PC-9 (cell line): ENCODE measurements around the gene CD44. TPM values are rescaled to one million over a fixed set of nuclear protein-coding genes. Genes with fewer than 3 reads are reported as not detected.

Source experiments
- BruUV-seq: library from RNA; stranded (reverse); fragments of 400-500 nt; replicated peaks from 2 replicates; lab custom pipeline; 2021; lab: Mats Ljungman, UMichigan
- CTCF ChIA-PET: fragments of 300-600 bp; sonication (Branson Sonifier 250); formaldehyde crosslinking; loops from one replicate; lab custom pipeline; 2022; ENCODE audit warnings: antibody characterized with exemption; lab: Charles Lee
- POLR2A ChIA-PET: fragments of 300-600 bp; sonication (Branson Sonifier 250); formaldehyde crosslinking; loops from one replicate; lab custom pipeline; 2022; ENCODE audit warnings: antibody characterized with exemption; ENCODE audit not compliant: unreplicated experiment; lab: Charles Lee
- DNase-seq, 2 experiments: peaks; one replicate each; pipeline versions ENCODE4 v3.0.0 to v3.0.0-alpha.2; 2015 to 2022; ENCODE audit warnings: mixed read lengths in 1 of 2
- H2AFZ ChIP-seq: fragments of 200-600 bp; sonication (generic); 2 replicates; pipeline ENCODE4 v1.8.1; 2017; ENCODE audit warnings: antibody characterized with exemption
- H3F3A ChIP-seq: fragments of 200-600 bp; sonication (generic); 2 replicates; pipeline ENCODE4 v1.8.1; 2017; ENCODE audit warnings: antibody characterized with exemption, mild to moderate bottlenecking, low read depth; ENCODE audit not compliant: insufficient read depth
- H3K27ac ChIP-seq: fragments of 200-600 bp; sonication (generic); 2 replicates; pipeline ENCODE4 v1.6.1; 2016; ENCODE audit warnings: mixed run types
- H3K27me3 ChIP-seq: fragments of 200-600 bp; sonication (generic); 2 replicates; pipeline ENCODE4 v1.6.1; 2016; ENCODE audit warnings: low read depth, mixed run types; ENCODE audit not compliant: insufficient read depth
- H3K36me3 ChIP-seq: fragments of 200-600 bp; sonication (generic); 2 replicates; pipeline ENCODE4 v1.6.1; 2016; ENCODE audit warnings: low read depth, mixed run types
- H3K4me1 ChIP-seq: fragments of 200-600 bp; sonication (generic); replicated peaks from 2 replicates; pipeline ENCODE4 v1.6.1; 2016; ENCODE audit warnings: mixed run types; ENCODE audit not compliant: insufficient read depth
- H3K4me2 ChIP-seq: fragments of 200-600 bp; sonication (generic); 2 replicates; pipeline ENCODE4 v1.6.1; 2017; ENCODE audit warnings: mixed run types
- H3K4me3 ChIP-seq: fragments of 200-600 bp; sonication (generic); 2 replicates; pipeline ENCODE4 v1.6.1; 2016; ENCODE audit warnings: mixed run types
- H3K79me2 ChIP-seq: fragments of 200-600 bp; sonication (generic); 2 replicates; pipeline ENCODE4 v1.6.1; 2017; ENCODE audit warnings: low read depth, mixed run types
- H3K9me2 ChIP-seq: fragments of 200-600 bp; sonication (generic); 2 replicates; pipeline ENCODE4 v1.8.1; 2017; ENCODE audit warnings: mild to moderate bottlenecking; ENCODE audit not compliant: insufficient read depth
- H3K9me3 ChIP-seq: fragments of 200-600 bp; sonication (generic); 2 replicates; pipeline ENCODE4 v1.8.1; 2016; ENCODE audit warnings: low read depth; ENCODE audit not compliant: insufficient read depth
- H4K20me1 ChIP-seq: fragments of 200-600 bp; sonication (generic); 2 replicates; pipeline ENCODE4 v1.8.1; 2017; ENCODE audit not compliant: insufficient read depth
- EZH2 ChIP-seq: fragments of 200-600 bp; sonication (generic); IDR thresholded peaks from 2 replicates; pipeline ENCODE4 v1.8.0; 2017; ENCODE audit warnings: antibody characterized with exemption, low read depth
- intact Hi-C: fragments of 100-400 bp; cut with micrococcal nuclease; formaldehyde crosslinking; loops from one replicate; pipeline ENCODE4 v1.10.0; 2022; ENCODE audit not compliant: unreplicated experiment
- total RNA-seq: library from RNA; stranded (reverse); gene quantifications from 2 replicates; pipeline ENCODE4 v1.2.3, GENCODE V29; 2021
- TF ChIP-seq, protein P1 (sequence below): fragments of 200-600 bp; sonication (generic); conservative IDR thresholded peaks from 2 replicates; pipeline ENCODE4 v1.6.1; 2017; ENCODE audit warnings: mixed run types, antibody characterized with exemption, mild to moderate bottlenecking, moderate library complexity

The CD44 gene
- total RNA-seq, 1 experiment from 2014 or later, result 775 TPM

DNA sequence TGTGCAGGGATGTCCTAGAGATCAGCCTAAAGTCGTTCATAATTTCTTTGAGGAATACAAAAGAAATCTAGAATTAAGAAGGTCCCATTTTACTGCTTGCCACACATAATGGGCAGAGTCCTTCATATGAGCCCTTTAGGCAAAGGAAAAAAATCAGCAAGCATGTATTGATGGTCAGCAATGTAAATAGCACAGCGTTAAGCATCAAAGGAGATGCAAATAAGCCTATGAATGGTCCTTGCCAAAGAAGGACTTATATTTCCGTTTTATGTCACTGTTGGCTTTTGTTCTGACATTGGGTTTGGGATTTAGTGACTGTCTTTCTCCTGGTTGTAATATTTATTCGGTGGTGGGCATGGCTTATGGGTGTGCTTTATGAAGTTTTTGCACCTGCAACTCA lies 69.8 kb downstream of the CD44 start:
- Histone ChIP-seq H3K4me3 (no peak overlapping the region), H3K79me2 (peaks cover 39% of the 10 kb centered on the region; the same call in 1 of the 2 replicates), H2AFZ (no peak overlapping the region), H3K36me3 (peaks cover 96% of the 10 kb centered on the region), H4K20me1 (no peaks in the 10 kb centered on the region), H3K4me2 (no peak overlapping the region), H3F3A (peaks cover 92% of the 10 kb centered on the region), H3K4me1 (peaks cover 28% of the 10 kb centered on the region), H3K27ac (no peak overlapping the region), H3K9me2 (no peaks in the 10 kb centered on the region), H3K9me3 (no peaks in the 10 kb centered on the region), H3K27me3 (no peaks in the 10 kb centered on the region)
- DNase-seq, result no peak
- ChIA-PET CTCF (no interaction called here), POLR2A (no interaction called here)
- TF ChIP-seq, protein P1, sequence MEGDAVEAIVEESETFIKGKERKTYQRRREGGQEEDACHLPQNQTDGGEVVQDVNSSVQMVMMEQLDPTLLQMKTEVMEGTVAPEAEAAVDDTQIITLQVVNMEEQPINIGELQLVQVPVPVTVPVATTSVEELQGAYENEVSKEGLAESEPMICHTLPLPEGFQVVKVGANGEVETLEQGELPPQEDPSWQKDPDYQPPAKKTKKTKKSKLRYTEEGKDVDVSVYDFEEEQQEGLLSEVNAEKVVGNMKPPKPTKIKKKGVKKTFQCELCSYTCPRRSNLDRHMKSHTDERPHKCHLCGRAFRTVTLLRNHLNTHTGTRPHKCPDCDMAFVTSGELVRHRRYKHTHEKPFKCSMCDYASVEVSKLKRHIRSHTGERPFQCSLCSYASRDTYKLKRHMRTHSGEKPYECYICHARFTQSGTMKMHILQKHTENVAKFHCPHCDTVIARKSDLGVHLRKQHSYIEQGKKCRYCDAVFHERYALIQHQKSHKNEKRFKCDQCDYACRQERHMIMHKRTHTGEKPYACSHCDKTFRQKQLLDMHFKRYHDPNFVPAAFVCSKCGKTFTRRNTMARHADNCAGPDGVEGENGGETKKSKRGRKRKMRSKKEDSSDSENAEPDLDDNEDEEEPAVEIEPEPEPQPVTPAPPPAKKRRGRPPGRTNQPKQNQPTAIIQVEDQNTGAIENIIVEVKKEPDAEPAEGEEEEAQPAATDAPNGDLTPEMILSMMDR, result no peak
- no peak for TF ChIP-seq EZH2
- intact Hi-C loops, result no loop called here
- BruUV-seq, result no TSS peak

DNA sequence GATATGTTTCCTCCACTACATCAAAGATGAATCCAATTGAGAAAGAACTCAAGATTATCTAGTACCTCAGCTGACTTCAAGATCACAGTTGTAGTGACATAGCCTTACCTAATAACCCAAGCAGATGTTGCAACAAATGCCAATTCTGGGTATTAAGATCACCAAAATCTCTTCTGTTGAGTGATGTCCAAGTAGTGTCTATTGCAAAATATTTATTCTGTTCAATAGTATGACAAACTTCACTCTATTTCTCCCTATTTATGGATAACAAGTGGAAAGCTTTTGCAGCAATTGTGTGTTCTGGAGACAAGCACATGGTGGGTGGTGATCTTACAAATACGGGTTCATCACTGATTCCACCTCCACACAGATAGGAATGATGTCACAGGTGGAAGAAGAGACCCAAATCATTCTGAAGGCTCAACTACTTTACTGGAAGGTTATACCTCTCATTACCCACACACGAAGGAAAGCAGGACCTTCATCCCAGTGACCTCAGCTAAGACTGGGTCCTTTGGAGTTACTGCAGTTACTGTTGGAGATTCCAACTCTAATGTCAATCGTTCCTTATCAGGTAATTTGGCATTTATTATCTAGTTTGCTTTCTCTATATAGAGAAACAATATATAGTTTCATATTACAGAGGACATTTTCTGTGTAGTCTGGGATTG lies 72.0 kb downstream of the CD44 start:
- Histone ChIP-seq H4K20me1 (no peaks in the 10 kb centered on the region), H3K4me1 (peaks cover 50% of the 10 kb centered on the region), H3K9me2 (no peaks in the 10 kb centered on the region), H3K27ac (no peak overlapping the region; the same call in 1 of the 2 replicates), H3K79me2 (peaks cover 24% of the 10 kb centered on the region; the same call in 1 of the 2 replicates), H2AFZ (no peak overlapping the region), H3K4me3 (no peak overlapping the region), H3K27me3 (no peaks in the 10 kb centered on the region), H3K9me3 (no peaks in the 10 kb centered on the region), H3K36me3 (peaks cover 94% of the 10 kb centered on the region), H3F3A (peaks cover 93% of the 10 kb centered on the region), H3K4me2 (no peak overlapping the region)
- no TSS peak for BruUV-seq
- TF ChIP-seq EZH2, result no peak
- TF ChIP-seq, protein P1, result no peak
- DNase-seq, result no peak
- intact Hi-C loops, result loop anchor here (10.0 kb wide), 1 partner anchor 66 kb away; no protein-coding TSS in a partner anchor
- ChIA-PET POLR2A (no interaction called here), CTCF (no interaction called here)

DNA sequence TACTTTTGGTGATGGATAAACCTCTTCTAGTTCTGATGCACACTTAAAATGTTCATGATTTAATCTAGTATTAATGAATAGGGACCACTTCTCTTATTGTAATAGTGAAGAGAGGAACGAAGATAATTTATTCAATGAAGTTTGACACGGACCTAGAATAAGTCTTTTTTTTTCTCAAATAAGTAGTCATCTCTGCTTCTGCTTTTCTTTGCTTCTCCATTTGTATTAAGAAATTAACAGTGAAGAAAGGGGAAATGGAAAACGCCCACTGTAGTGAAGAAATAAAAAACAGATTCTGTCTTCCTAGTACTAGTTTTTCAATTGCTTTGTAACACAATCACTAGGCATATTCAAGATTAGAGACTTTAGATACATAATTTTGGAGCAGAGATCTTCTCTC lies 73.0 kb downstream of the CD44 start:
- Histone ChIP-seq H2AFZ (no peak overlapping the region), H3K9me3 (no peaks in the 10 kb centered on the region), H3K4me1 (peaks cover 59% of the 10 kb centered on the region), H3K27ac (peak overlapping the region; percentile 64), H4K20me1 (no peaks in the 10 kb centered on the region), H3K36me3 (peaks cover 97% of the 10 kb centered on the region), H3K79me2 (peaks cover 21% of the 10 kb centered on the region; the same call in 1 of the 2 replicates), H3K4me3 (no peak overlapping the region), H3K9me2 (no peaks in the 10 kb centered on the region), H3K4me2 (no peak overlapping the region), H3K27me3 (no peaks in the 10 kb centered on the region), H3F3A (peaks cover 98% of the 10 kb centered on the region)
- no TSS peak for BruUV-seq
- no peak for DNase-seq
- intact Hi-C loops, result loop anchor here (10.0 kb wide), 1 partner anchor 67 kb away; no protein-coding TSS in a partner anchor
- TF ChIP-seq EZH2, result no peak
- TF ChIP-seq, protein P1, result no peak
- CTCF ChIA-PET, result no interaction called here
- POLR2A ChIA-PET, result no interaction called here
